Right lobe of liver (tissue), 4 donors: ENCODE measurements around the gene CCDC9.

Source experiments
- POLR2A ChIP-seq: fragments of 450-650 bp; IDR thresholded peaks from one replicate; pipeline ENCODE4 v1.6.1; 2017; ENCODE audit warnings: antibody characterized with exemption, mild to moderate bottlenecking
- TF ChIP-seq, protein P1 (sequence below), 4 donors: fragments of 200-600 bp in 3 of 4; fragments of 450-650 bp in 1 of 4; IDR thresholded peaks; one replicate each; pipeline versions ENCODE4 v1.5.1 to v1.8.0; 2016 to 2022; ENCODE audit warnings: antibody characterized with exemption in 4 of 4, mild to moderate bottlenecking in 2 of 4
- donor health status: DM: no; HTN: no; CAD: no.
- donor health status: DM: no; HTN: no; CAD: no.
- donor health status: DM: no; HTN: yes; CAD: no.

DNA sequence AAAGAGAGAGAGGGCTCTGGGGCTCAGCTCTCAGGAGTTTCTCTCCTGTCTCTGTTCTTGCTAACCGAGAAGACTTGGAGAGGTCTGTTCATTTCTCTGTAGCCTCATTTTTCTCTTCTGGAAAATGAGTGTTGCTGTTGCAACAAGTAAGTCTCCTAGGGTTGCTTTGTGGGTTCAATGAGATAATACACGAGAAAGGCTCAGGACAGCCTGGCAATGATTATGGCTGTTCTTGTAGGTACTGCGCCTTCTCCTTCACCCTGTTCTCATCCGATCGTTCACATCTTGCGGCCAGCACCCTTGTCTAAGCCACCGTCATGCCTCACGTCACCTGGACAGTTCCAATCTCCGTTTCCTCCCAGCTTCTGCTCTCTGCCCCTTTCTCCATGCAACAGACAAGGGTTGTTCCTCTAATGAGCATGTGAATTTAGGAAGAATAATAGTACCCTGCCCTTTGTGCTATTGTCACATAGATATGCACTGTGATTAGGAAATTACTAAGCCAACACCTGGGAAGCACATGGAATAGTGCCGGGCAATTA is 57.5 kb downstream of the CCDC9 start:
- no peak for TF ChIP-seq POLR2A
- TF ChIP-seq, protein P1, sequence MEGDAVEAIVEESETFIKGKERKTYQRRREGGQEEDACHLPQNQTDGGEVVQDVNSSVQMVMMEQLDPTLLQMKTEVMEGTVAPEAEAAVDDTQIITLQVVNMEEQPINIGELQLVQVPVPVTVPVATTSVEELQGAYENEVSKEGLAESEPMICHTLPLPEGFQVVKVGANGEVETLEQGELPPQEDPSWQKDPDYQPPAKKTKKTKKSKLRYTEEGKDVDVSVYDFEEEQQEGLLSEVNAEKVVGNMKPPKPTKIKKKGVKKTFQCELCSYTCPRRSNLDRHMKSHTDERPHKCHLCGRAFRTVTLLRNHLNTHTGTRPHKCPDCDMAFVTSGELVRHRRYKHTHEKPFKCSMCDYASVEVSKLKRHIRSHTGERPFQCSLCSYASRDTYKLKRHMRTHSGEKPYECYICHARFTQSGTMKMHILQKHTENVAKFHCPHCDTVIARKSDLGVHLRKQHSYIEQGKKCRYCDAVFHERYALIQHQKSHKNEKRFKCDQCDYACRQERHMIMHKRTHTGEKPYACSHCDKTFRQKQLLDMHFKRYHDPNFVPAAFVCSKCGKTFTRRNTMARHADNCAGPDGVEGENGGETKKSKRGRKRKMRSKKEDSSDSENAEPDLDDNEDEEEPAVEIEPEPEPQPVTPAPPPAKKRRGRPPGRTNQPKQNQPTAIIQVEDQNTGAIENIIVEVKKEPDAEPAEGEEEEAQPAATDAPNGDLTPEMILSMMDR (IDR thresholded peaks at IDR 0.05), result no peak
